ENCODE data around the gene MPP4. TPM values are rescaled to one million over a fixed set of nuclear protein-coding genes. Genes with fewer than 3 reads are reported as not detected.

Gene MPP4, protein sequence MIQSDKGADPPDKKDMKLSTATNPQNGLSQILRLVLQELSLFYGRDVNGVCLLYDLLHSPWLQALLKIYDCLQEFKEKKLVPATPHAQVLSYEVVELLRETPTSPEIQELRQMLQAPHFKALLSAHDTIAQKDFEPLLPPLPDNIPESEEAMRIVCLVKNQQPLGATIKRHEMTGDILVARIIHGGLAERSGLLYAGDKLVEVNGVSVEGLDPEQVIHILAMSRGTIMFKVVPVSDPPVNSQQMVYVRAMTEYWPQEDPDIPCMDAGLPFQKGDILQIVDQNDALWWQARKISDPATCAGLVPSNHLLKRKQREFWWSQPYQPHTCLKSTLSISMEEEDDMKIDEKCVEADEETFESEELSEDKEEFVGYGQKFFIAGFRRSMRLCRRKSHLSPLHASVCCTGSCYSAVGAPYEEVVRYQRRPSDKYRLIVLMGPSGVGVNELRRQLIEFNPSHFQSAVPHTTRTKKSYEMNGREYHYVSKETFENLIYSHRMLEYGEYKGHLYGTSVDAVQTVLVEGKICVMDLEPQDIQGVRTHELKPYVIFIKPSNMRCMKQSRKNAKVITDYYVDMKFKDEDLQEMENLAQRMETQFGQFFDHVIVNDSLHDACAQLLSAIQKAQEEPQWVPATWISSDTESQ
- total RNA-seq (under 1 TPM in 2 of 10 donors, not detected in 8; 0.25 TPM), polyA plus RNA-seq (under 1 TPM in 1 of 2 donors, not detected in 1; 0.16 TPM)
- long read RNA-seq, donor 1, result 0 reads
- long read RNA-seq, donor 2, result 0 reads
- long read RNA-seq, donor 3, partial matches to known transcripts, result 0 of 1 reads
- long read RNA-seq, donor 3, other reads (novel, unspliced or antisense), result 1 of 1 reads

DNA sequence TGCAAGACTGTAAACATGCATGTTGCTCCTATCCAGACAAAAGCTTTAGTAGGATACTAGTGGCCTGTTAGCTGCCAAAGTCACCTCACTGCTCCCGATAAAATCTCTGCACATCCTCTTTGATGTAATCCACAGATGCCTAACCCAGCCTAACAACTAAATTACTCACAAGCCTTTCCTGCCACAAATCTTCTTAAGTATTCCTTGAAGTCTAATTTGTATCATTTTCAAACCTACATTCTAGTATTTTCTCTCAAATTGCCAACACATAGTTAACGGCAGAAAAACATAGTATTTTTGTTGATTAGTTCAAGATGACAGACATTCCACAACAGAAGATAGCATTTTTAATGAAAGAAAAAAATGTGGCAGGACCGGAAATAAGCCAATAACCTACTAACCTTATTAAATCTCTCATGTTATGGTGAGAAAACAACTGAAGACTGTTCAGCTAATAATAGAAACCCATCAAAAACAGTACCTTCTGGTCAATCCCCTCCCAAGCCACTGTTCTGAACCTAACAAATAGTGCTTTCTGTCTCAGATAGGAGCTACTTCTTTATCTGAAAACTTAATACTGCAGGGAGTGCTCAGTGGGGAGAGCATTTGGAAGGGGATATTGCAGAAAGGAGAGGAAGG, at the start of gene MPP4:
Gene MPP4, minus strand, starts transcription at position 57 of the 639 bp plus-strand sequence. CDS start 4,690 bp downstream, outside the sequence.
- intact Hi-C loops (cut with DNase I), result no loop called here
- Histone ChIP-seq H3K27ac (peak within 1 kb of the TSS in 7 of 10 donors; percentile 1 to 63 (median 41)), H3K36me3 (peaks cover 0 to 41% (median 19%) of the 10 kb centered on the region in 9 donors), H3K4me1 (peaks cover 2 to 39% (median 25%) of the 10 kb centered on the region in 9 donors), H3K27me3 (no peaks in the 10 kb centered on the region), H3K9me3 (no peaks in the 10 kb centered on the region), H3K4me3 (no peak within 1 kb of the TSS)
- DNase-seq (no peak), ATAC-seq (peak in 2 of 8 donors; percentile 50 to 54)
- TF ChIP-seq, protein P1, sequence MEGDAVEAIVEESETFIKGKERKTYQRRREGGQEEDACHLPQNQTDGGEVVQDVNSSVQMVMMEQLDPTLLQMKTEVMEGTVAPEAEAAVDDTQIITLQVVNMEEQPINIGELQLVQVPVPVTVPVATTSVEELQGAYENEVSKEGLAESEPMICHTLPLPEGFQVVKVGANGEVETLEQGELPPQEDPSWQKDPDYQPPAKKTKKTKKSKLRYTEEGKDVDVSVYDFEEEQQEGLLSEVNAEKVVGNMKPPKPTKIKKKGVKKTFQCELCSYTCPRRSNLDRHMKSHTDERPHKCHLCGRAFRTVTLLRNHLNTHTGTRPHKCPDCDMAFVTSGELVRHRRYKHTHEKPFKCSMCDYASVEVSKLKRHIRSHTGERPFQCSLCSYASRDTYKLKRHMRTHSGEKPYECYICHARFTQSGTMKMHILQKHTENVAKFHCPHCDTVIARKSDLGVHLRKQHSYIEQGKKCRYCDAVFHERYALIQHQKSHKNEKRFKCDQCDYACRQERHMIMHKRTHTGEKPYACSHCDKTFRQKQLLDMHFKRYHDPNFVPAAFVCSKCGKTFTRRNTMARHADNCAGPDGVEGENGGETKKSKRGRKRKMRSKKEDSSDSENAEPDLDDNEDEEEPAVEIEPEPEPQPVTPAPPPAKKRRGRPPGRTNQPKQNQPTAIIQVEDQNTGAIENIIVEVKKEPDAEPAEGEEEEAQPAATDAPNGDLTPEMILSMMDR (IDR thresholded peaks at IDR 0.05), result no peak
- WGBS, 2 donors, result 32 to 53% methylated on average over 3 of the region's 3 CpGs

DNA sequence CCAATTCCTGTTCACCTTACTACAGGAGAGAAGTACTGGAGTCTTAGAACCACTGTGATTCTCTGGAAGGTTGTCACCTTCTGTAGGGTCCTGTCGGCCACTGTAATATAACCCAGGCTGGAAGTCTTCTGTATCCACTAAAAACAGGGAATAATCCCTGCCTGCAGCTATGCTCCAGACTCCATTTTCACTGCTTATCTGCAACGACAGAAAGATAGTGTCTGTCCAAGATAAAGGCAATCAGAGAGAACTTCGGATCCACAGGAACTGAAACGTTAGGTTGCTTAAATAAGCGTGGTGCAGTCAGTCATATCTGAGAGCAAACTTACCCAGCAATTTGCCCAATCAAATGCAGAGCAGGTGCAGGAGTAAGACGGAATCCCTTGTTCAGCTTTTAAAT, 48.1 kb upstream of the MPP4 start:
- Histone ChIP-seq H3K27ac (no peak overlapping the region), H3K27me3 (no peaks in the 10 kb centered on the region), H3K4me3 (no peak overlapping the region), H3K36me3 (peaks cover 0 to 99% (median 39%) of the 10 kb centered on the region in 9 donors), H3K9me3 (no peaks in the 10 kb centered on the region), H3K4me1 (no peaks in the 10 kb centered on the region)
- ATAC-seq (no peak), DNase-seq (no peak)
- 55 to 64% methylated on average over 6 of the region's 6 CpGs for WGBS, 2 donors
- intact Hi-C loops (cut with DNase I), result loop anchor here in 1 of 10 donors (10.0 kb wide), 1 partner anchor 362 kb away; no protein-coding TSS in a partner anchor
- TF ChIP-seq, protein P1 (IDR thresholded peaks at IDR 0.05), result no peak

DNA sequence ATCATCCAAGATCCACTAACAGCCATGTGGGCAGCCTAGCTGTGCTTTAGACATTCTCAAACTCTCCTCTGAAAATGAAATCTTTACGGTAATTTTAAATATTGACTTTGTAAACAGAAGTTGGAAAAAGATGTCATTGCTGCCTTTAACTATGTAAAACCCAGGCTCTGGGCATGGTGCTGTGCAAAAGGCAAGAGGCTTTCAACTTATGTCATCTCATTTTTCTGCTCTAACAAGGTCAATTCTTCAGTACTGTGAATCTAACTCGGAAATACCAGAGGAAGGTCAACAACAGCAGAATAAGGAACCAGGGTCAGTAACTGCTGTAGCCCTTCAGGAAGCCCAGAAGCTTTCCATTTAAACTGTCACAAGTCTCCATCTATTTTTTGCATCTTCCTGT, 37.0 kb upstream of the MPP4 start:
- Histone ChIP-seq H3K27ac (no peak overlapping the region), H3K4me1 (no peaks in the 10 kb centered on the region), H3K27me3 (no peaks in the 10 kb centered on the region), H3K9me3 (peaks cover 0 to 17% (median 7%) of the 10 kb centered on the region in 11 donors), H3K4me3 (no peak overlapping the region), H3K36me3 (peaks cover 0 to 99% (median 57%) of the 10 kb centered on the region in 9 donors)
- intact Hi-C loops (cut with DNase I), result loop anchor here in 1 of 10 donors (10.0 kb wide), 1 partner anchor 351 kb away; no protein-coding TSS in a partner anchor
- ATAC-seq (no peak), DNase-seq (no peak)
- 73 to 83% methylated on average over 2 of the region's 2 CpGs for WGBS, 2 donors
- TF ChIP-seq, protein P1 (IDR thresholded peaks at IDR 0.05), result no peak

DNA sequence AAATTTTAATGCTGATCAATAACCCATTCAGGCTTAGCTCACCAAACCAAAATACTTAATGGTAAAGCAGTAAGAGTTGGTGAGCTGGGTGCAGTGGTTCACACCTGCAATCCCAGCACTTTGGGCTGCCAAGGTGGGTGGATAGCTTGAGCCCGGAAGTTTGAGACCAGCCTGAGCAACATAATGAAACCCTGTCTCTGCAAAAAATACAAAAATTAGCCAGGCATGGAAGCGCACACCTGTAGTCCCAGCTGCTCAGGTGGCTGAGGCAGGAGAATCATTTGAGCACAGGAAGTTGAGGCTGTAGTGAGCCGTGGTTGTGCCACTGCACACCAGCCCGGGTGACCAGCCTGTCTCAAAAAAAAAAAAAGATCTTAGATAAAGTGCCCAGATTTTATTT, 35.7 kb upstream of the MPP4 start:
- WGBS, 2 donors, result 92 to 97% methylated on average over 4 of the region's 4 CpGs
- Histone ChIP-seq H3K4me1 (no peaks in the 10 kb centered on the region), H3K27me3 (no peaks in the 10 kb centered on the region)

More for the DNA sequence above, 35.7 kb upstream of the MPP4 start:
- no peak for DNase-seq
- no peak overlapping the region for H3K27ac ChIP-seq
- peaks cover 0 to 17% (median 7%) of the 10 kb centered on the region in 11 donors for H3K9me3 ChIP-seq
- TF ChIP-seq, protein P1 (IDR thresholded peaks at IDR 0.05), result no peak
- intact Hi-C loops (cut with DNase I), result loop anchor here in 1 of 10 donors (10.0 kb wide), 1 partner anchor 349 kb away; no protein-coding TSS in a partner anchor
- peaks cover 0 to 99% (median 59%) of the 10 kb centered on the region in 9 donors for H3K36me3 ChIP-seq
- no peak for ATAC-seq
- H3K4me3 ChIP-seq, result no peak overlapping the region
